Measurements from ENCODE around the gene PRPSAP1.

DNA sequence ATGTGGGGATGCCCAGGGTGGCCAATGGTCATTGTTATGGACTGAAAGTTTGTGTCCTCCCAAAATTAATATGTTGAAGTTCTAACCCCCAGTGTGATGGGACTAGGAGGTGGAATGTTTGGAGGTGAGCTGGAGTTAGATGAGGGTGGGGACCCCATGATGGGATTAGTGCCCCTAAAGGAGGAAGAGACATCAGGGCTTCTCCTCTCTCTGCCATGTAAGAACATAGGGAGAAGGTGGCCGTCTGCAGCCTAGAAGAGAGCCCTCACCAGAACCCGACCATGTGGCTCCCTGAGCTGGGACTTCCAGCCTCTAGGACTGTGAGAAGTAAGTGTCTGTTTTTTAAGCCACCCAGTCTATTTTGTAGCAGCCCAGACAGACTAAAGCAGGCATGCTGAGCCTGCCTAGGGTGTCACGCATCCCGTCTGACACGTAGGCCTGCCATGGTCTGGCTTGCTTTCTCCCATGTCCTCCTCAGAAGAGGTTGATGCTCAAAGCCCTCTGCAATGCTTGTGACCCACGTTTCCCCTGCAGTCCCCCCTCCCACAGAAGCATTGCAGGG is 4.0 kb upstream of the PRPSAP1 start:
- TF ChIP-seq, protein P1, sequence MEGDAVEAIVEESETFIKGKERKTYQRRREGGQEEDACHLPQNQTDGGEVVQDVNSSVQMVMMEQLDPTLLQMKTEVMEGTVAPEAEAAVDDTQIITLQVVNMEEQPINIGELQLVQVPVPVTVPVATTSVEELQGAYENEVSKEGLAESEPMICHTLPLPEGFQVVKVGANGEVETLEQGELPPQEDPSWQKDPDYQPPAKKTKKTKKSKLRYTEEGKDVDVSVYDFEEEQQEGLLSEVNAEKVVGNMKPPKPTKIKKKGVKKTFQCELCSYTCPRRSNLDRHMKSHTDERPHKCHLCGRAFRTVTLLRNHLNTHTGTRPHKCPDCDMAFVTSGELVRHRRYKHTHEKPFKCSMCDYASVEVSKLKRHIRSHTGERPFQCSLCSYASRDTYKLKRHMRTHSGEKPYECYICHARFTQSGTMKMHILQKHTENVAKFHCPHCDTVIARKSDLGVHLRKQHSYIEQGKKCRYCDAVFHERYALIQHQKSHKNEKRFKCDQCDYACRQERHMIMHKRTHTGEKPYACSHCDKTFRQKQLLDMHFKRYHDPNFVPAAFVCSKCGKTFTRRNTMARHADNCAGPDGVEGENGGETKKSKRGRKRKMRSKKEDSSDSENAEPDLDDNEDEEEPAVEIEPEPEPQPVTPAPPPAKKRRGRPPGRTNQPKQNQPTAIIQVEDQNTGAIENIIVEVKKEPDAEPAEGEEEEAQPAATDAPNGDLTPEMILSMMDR (IDR thresholded peaks at IDR 0.05 in 4 of 5, conservative IDR thresholded peaks at IDR 0.05 in 1 of 5), result no peak
- TF ChIP-seq POLR2A (IDR thresholded peaks at IDR 0.05), result no peak
